Skeletal muscle cell (primary cell): ENCODE results near the gene TBCE.
"Not testable (repeated sequence)": the region's sequence is repeated elsewhere in the genome, so short reads cannot be mapped to it uniquely, and the experiment has no call there.

Experiments used
- DNase-seq: peaks from one replicate; pipeline ENCODE4 v3.0.0-alpha.2; 2010; ENCODE audit warnings: low read depth
- H3K4me3 ChIP-seq: 2 replicates; pipeline ENCODE4 v1.5.1; 2011; ENCODE audit warnings: low read depth, mild to moderate bottlenecking, control low read depth, low read length, moderate library complexity

The TBCE gene

GRCh38 chr1:235343726-235344125, 23.5 kb upstream of the TBCE start:
- H3K4me3 ChIP-seq: no peak overlapping the region
- DNase-seq: no peak

GRCh38 chr1:235351441-235351840, 15.8 kb upstream of the TBCE start:
- H3K4me3 ChIP-seq: no peak overlapping the region
- DNase-seq: no peak

GRCh38 chr1:235351898-235352297, 15.3 kb upstream of the TBCE start:
- H3K4me3 ChIP-seq: no peak overlapping the region
- no peak for DNase-seq

- DNase-seq: no peak
- no peak overlapping the region for H3K4me3 ChIP-seq
These were observed 9.5 kb upstream of the TBCE start for GRCh38 chr1:235357485-235358373.

GRCh38 chr1:235358899-235359298, 8.3 kb upstream of the TBCE start:
- no peak overlapping the region for H3K4me3 ChIP-seq
- DNase-seq: no peak

GRCh38 chr1:235364189-235364588, 3.0 kb upstream of the TBCE start:
- H3K4me3 ChIP-seq, DNase-seq: not testable (repeated sequence)

- DNase-seq: no peak
- H3K4me3 ChIP-seq: no peak overlapping the region
These were observed 941 bp upstream of the TBCE start for GRCh38 chr1:235366286-235366685.

GRCh38 chr1:235368428-235368827, 1.2 kb downstream of the TBCE start:
- H3K4me3 ChIP-seq: peak overlapping the region; percentile 82
- no peak for DNase-seq

GRCh38 chr1:235369802-235370201, 2.6 kb downstream of the TBCE start:
- DNase-seq: no peak
- H3K4me3 ChIP-seq: no peak overlapping the region

GRCh38 chr1:235375919-235376605, 8.8 kb downstream of the TBCE start:
- H3K4me3 ChIP-seq: no peak overlapping the region
- no peak for DNase-seq

- not testable (repeated sequence) for DNase-seq, H3K4me3 ChIP-seq
These were observed 11.0 kb downstream of the TBCE start for GRCh38 chr1:235378134-235378735.

- DNase-seq, H3K4me3 ChIP-seq: not testable (repeated sequence)
These were observed 14.9 kb downstream of the TBCE start for GRCh38 chr1:235381955-235382739.

GRCh38 chr1:235385633-235386032, 18.4 kb downstream of the TBCE start:
- H3K4me3 ChIP-seq, DNase-seq: not testable (repeated sequence)

GRCh38 chr1:235391874-235392273, 24.6 kb downstream of the TBCE start:
- DNase-seq: no peak
- no peak overlapping the region for H3K4me3 ChIP-seq

- no peak overlapping the region for H3K4me3 ChIP-seq
- DNase-seq: peak; percentile 95
These were observed 30.5 kb downstream of the TBCE start for GRCh38 chr1:235397733-235398132.

GRCh38 chr1:235399661-235400060, 32.4 kb downstream of the TBCE start:
- DNase-seq: no peak
- no peak overlapping the region for H3K4me3 ChIP-seq

GRCh38 chr1:235401251-235401650, 34.0 kb downstream of the TBCE start:
- H3K4me3 ChIP-seq: no peak overlapping the region
- no peak for DNase-seq

- no peak for DNase-seq
These were observed 35.4 kb downstream of the TBCE start for GRCh38 chr1:235402457-235403200.

GRCh38 chr1:235403593-235403992, 36.4 kb downstream of the TBCE start:
- no peak overlapping the region for H3K4me3 ChIP-seq
- DNase-seq: no peak

More at GRCh38 chr1:235402457-235403200, 35.4 kb downstream of the TBCE start:
- H3K4me3 ChIP-seq: no peak overlapping the region
